ENCODE measurements around the gene ACTBL2.

The ACTBL2 gene

GRCh38 chr5:57503433-57503832, 20.8 kb upstream of the ACTBL2 start:
- peaks cover 11% of the 10 kb centered on the region for H3K4me1 Mint-ChIP-seq (ENCODE audit: low read depth)
- no peak for DNase-seq
- no peak overlapping the region for H3K4me3 Mint-ChIP-seq
- H3K36me3 Mint-ChIP-seq (ENCODE audit: low read depth): no peaks in the 10 kb centered on the region
- H3K27ac Mint-ChIP-seq: no peak overlapping the region
- no peaks in the 10 kb centered on the region for H3K9me3 Mint-ChIP-seq
- H3K27me3 Mint-ChIP-seq: no peaks in the 10 kb centered on the region

- peaks cover 11% of the 10 kb centered on the region for H3K4me1 Mint-ChIP-seq (ENCODE audit: low read depth)
- H3K36me3 Mint-ChIP-seq (ENCODE audit: low read depth): no peaks in the 10 kb centered on the region
- no peak overlapping the region for H3K4me3 Mint-ChIP-seq
- DNase-seq: no peak
- no peaks in the 10 kb centered on the region for H3K27me3 Mint-ChIP-seq
- H3K9me3 Mint-ChIP-seq: no peaks in the 10 kb centered on the region
- no peak overlapping the region for H3K27ac Mint-ChIP-seq
These were observed 19.0 kb upstream of the ACTBL2 start for GRCh38 chr5:57501414-57502201.

GRCh38 chr5:57499262-57500050, 16.8 kb upstream of the ACTBL2 start:
- peak overlapping the region; percentile 28 for H3K4me3 Mint-ChIP-seq
- H3K27me3 Mint-ChIP-seq: no peaks in the 10 kb centered on the region
- DNase-seq: no peak
- H3K9me3 Mint-ChIP-seq: no peaks in the 10 kb centered on the region
- H3K36me3 Mint-ChIP-seq (ENCODE audit: low read depth): no peaks in the 10 kb centered on the region
- peaks cover 26% of the 10 kb centered on the region for H3K4me1 Mint-ChIP-seq (ENCODE audit: low read depth)
- H3K27ac Mint-ChIP-seq: no peak overlapping the region

- Mint-ChIP-seq H3K9me3 (no peaks in the 10 kb centered on the region), H3K4me1 (ENCODE audit: low read depth) (peaks cover 34% of the 10 kb centered on the region), H3K27ac (no peak overlapping the region), H3K4me3 (no peak overlapping the region), H3K36me3 (ENCODE audit: low read depth) (no peaks in the 10 kb centered on the region), H3K27me3 (no peaks in the 10 kb centered on the region)
- no peak for DNase-seq
These were observed 15.1 kb upstream of the ACTBL2 start for GRCh38 chr5:57497733-57498132.

- Mint-ChIP-seq H3K27ac (peak overlapping the region; percentile 61), H3K36me3 (ENCODE audit: low read depth) (no peaks in the 10 kb centered on the region), H3K4me3 (no peak overlapping the region), H3K27me3 (no peaks in the 10 kb centered on the region), H3K9me3 (no peaks in the 10 kb centered on the region), H3K4me1 (ENCODE audit: low read depth) (peaks cover 37% of the 10 kb centered on the region)
- DNase-seq: no peak
These were observed 12.9 kb upstream of the ACTBL2 start for GRCh38 chr5:57495285-57496086.

- H3K27me3 Mint-ChIP-seq: no peaks in the 10 kb centered on the region
- no peaks in the 10 kb centered on the region for H3K9me3 Mint-ChIP-seq
- H3K4me3 Mint-ChIP-seq: no peak overlapping the region
- H3K27ac Mint-ChIP-seq: peak overlapping the region; percentile 61
- peaks cover 34% of the 10 kb centered on the region for H3K4me1 Mint-ChIP-seq (ENCODE audit: low read depth)
- peak; percentile 43 for DNase-seq
- H3K36me3 Mint-ChIP-seq (ENCODE audit: low read depth): no peaks in the 10 kb centered on the region
These were observed 11.8 kb upstream of the ACTBL2 start for GRCh38 chr5:57494104-57495098.

GRCh38 chr5:57493034-57493433, 10.4 kb upstream of the ACTBL2 start:
- Mint-ChIP-seq H3K9me3 (no peaks in the 10 kb centered on the region), H3K4me1 (ENCODE audit: low read depth) (peaks cover 26% of the 10 kb centered on the region), H3K36me3 (ENCODE audit: low read depth) (no peaks in the 10 kb centered on the region), H3K4me3 (no peak overlapping the region), H3K27me3 (no peaks in the 10 kb centered on the region), H3K27ac (no peak overlapping the region)
- DNase-seq: no peak

- Mint-ChIP-seq H3K4me3 (no peak overlapping the region), H3K27ac (no peak overlapping the region), H3K27me3 (no peaks in the 10 kb centered on the region), H3K4me1 (ENCODE audit: low read depth) (peaks cover 26% of the 10 kb centered on the region), H3K9me3 (no peaks in the 10 kb centered on the region), H3K36me3 (ENCODE audit: low read depth) (no peaks in the 10 kb centered on the region)
- no peak for DNase-seq
These were observed 10.0 kb upstream of the ACTBL2 start for GRCh38 chr5:57492632-57493031.

GRCh38 chr5:57491369-57491965, 8.9 kb upstream of the ACTBL2 start:
- no peak overlapping the region for H3K27ac Mint-ChIP-seq

GRCh38 chr5:57488215-57488955, 5.8 kb upstream of the ACTBL2 start:
- Mint-ChIP-seq H3K27ac (no peak overlapping the region), H3K4me3 (no peak overlapping the region), H3K9me3 (no peaks in the 10 kb centered on the region), H3K27me3 (no peaks in the 10 kb centered on the region), H3K4me1 (ENCODE audit: low read depth) (peaks cover 3% of the 10 kb centered on the region), H3K36me3 (ENCODE audit: low read depth) (no peaks in the 10 kb centered on the region)
- no peak for DNase-seq

More at GRCh38 chr5:57491369-57491965, 8.9 kb upstream of the ACTBL2 start:
- H3K9me3 Mint-ChIP-seq: no peaks in the 10 kb centered on the region
- H3K4me1 Mint-ChIP-seq (ENCODE audit: low read depth): peaks cover 26% of the 10 kb centered on the region
- no peaks in the 10 kb centered on the region for H3K27me3 Mint-ChIP-seq
- no peak for DNase-seq
- H3K36me3 Mint-ChIP-seq (ENCODE audit: low read depth): no peaks in the 10 kb centered on the region
- no peak overlapping the region for H3K4me3 Mint-ChIP-seq

- Mint-ChIP-seq H3K4me3 (no peak overlapping the region), H3K27ac (no peak overlapping the region), H3K27me3 (peaks cover 3% of the 10 kb centered on the region), H3K4me1 (ENCODE audit: low read depth) (no peaks in the 10 kb centered on the region), H3K36me3 (ENCODE audit: low read depth) (no peaks in the 10 kb centered on the region), H3K9me3 (no peaks in the 10 kb centered on the region)
- DNase-seq: no peak
These were observed 3.5 kb upstream of the ACTBL2 start for GRCh38 chr5:57486027-57486602.

- no peak for DNase-seq
- Mint-ChIP-seq H3K4me1 (ENCODE audit: low read depth) (no peaks in the 10 kb centered on the region), H3K36me3 (ENCODE audit: low read depth) (no peaks in the 10 kb centered on the region), H3K27ac (no peak overlapping the region), H3K9me3 (no peaks in the 10 kb centered on the region), H3K4me3 (no peak overlapping the region), H3K27me3 (peaks cover 14% of the 10 kb centered on the region)
These were observed 3.8 kb downstream of the ACTBL2 start for GRCh38 chr5:57478826-57479225.

Data from activated T-cell treated with anti-CD3 and anti-CD28 coated beads, Interleukin-2, amount 50 U/mL, for 24 hours (primary cell).